D341Med (cell line): ENCODE measurements around the gene IFT57.
A peak's percentile ranks its signal among the peaks of the same experiment; 100 is the strongest.
"Not testable (repeated sequence)": the region's sequence is repeated elsewhere in the genome, so short reads cannot be mapped to it uniquely, and the experiment has no call there.

ENCODE experiments used
- DNase-seq: peaks from one replicate; pipeline ENCODE4 v3.0.0; 2012; ENCODE audit warnings: low spot score

Gene IFT57

GRCh38 chr3:108159105-108159504 lies 63.1 kb downstream of the IFT57 start:
- DNase-seq: no peak

- no peak for DNase-seq
These were observed 64.0 kb downstream of the IFT57 start for GRCh38 chr3:108158251-108158650.

GRCh38 chr3:108157273-108157672 lies 65.0 kb downstream of the IFT57 start:
- DNase-seq: no peak

GRCh38 chr3:108156312-108156853 lies 65.8 kb downstream of the IFT57 start:
- DNase-seq: no peak

- DNase-seq: not testable (repeated sequence)
These were observed 66.6 kb downstream of the IFT57 start for GRCh38 chr3:108155642-108156041.

- DNase-seq: peak; percentile 64
These were observed 68.7 kb downstream of the IFT57 start for GRCh38 chr3:108153451-108153981.

- DNase-seq: no peak
These were observed 70.0 kb downstream of the IFT57 start for GRCh38 chr3:108152274-108152673.

- no peak for DNase-seq
These were observed 72.0 kb downstream of the IFT57 start for GRCh38 chr3:108150200-108150599.

- DNase-seq: no peak
These were observed 76.1 kb downstream of the IFT57 start for GRCh38 chr3:108146139-108146538.

- no peak for DNase-seq
These were observed 76.6 kb downstream of the IFT57 start for GRCh38 chr3:108145578-108145977.

- DNase-seq: no peak
These were observed 84.8 kb downstream of the IFT57 start for GRCh38 chr3:108137460-108137814.

GRCh38 chr3:108136561-108137459 lies 85.4 kb downstream of the IFT57 start:
- no peak for DNase-seq

- no peak for DNase-seq
These were observed 87.7 kb downstream of the IFT57 start for GRCh38 chr3:108134555-108134880.

- DNase-seq: no peak
These were observed 88.2 kb downstream of the IFT57 start for GRCh38 chr3:108133858-108134554.

GRCh38 chr3:108133048-108133369 lies 89.2 kb downstream of the IFT57 start:
- no peak for DNase-seq

GRCh38 chr3:108131475-108132134 lies 90.6 kb downstream of the IFT57 start:
- no peak for DNase-seq

- DNase-seq: no peak
These were observed 91.3 kb downstream of the IFT57 start for GRCh38 chr3:108130701-108131474.

- DNase-seq: no peak
These were observed 92.0 kb downstream of the IFT57 start for GRCh38 chr3:108130236-108130635.

GRCh38 chr3:108127301-108127988 lies 94.8 kb downstream of the IFT57 start:
- no peak for DNase-seq

- DNase-seq: no peak
These were observed 95.9 kb downstream of the IFT57 start for GRCh38 chr3:108126348-108126747.

- no peak for DNase-seq
These were observed 96.6 kb downstream of the IFT57 start for GRCh38 chr3:108125550-108126071.
